ENCODE results near the gene TYSND1. TPM values are rescaled to one million over a fixed set of nuclear protein-coding genes. Genes with fewer than 3 reads are reported as not detected.
"Not testable (repeated sequence)": the region's sequence is repeated elsewhere in the genome, so short reads cannot be mapped to it uniquely, and the experiment has no call there.

The TYSND1 gene
- total RNA-seq, 1 experiment from 2014 or later: 14.1 TPM

DNA sequence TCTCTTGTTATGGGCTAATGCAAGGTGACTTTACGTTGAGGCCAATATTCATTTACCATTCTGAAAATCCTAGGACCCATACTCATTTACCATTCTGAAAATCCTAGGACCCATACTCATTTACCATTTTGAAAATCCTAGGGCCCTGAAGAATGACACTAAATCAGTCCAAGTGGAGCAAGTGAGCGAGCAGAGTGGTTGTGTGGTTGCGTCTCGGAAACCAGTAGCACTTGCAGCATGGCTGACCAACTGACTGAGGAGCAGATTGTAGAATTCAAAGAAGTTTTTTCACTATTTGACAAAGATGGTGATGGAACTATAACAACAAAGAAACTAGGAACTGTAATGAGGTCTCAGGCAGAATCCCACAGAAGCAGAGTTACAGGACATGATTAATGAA is 16.9 kb upstream of the TYSND1 start:
- no peak for DNase-seq (ENCODE audit: low read depth)

- DNase-seq (ENCODE audit: low read depth): no peak
Measured at GRCh38 chr10:70162892-70163201, 16.3 kb upstream of the TYSND1 start.

- DNase-seq (ENCODE audit: low read depth): no peak
Measured at GRCh38 chr10:70162151-70162891, 15.8 kb upstream of the TYSND1 start.

- no peak for DNase-seq (ENCODE audit: low read depth)
Measured at GRCh38 chr10:70160798-70161197, 14.3 kb upstream of the TYSND1 start.

DNA sequence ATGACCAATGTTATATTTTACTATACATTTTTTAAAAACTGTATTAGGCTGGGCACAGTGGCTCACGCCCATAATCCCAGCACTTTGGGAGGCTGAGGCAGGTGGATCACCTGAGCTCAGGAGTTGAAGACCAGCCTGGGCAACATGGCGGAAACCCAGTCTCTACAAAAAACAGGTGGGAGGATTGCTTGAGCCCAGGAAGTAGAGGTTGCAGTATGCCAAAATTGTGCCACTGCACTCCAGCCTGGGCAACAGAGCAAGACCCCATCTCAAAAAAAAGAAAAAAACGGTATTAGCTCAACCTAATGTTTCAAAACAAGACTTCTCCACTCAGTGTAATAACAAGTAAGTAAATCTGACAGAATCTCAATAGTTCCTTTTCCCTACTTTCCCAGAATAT is 12.9 kb upstream of the TYSND1 start:
- DNase-seq (ENCODE audit: low read depth): not testable (repeated sequence)

GRCh38 chr10:70158113-70158512 is 11.6 kb upstream of the TYSND1 start:
- no peak for DNase-seq (ENCODE audit: low read depth)

DNA sequence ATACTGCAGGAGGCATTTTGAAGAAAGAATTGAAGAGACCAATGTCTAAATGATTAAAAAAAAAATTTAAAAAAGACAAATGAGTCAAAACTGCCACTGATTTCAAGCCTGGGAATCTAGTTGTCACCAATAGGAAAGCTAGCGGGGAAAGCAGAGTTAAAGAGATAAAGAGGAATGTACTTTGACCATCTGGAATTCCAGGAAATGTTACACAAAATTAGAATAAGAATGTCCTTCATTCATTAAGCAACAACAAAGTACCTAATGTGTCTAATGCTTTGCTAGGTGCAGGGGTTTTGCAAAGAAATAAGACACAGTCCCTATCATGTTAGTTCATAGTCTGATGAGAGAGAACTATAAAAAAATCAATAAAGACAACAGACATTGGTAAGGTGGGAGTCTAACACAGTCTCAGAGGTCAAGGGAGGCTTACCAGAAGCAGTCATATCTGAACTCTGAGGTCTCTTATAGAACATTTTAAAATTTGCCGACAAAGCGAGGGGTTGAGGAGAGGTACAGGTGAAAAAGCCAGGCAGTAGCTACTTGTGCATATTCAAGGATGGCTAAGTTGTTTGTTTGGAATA is 8.8 kb upstream of the TYSND1 start:
- DNase-seq (ENCODE audit: low read depth): no peak

DNA sequence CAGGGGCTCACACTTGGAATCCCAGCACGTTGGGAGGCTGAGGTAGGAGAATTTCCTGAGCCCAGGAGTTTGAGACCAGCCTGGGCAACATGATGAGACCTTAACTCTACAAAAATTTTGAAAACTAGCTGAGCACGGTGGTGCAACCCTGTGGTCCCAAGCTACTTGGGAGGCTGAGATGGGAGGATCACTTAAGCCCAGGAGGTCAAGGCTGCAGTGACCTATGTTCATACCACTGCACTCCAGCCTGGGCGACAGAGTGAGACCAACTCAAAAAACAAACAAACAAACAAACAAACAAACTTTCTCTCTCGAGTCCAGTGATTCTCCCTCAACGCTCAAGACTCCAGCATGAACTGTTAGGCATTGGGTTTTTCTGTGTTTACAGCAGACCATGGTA is 2.0 kb upstream of the TYSND1 start:
- DNase-seq (ENCODE audit: low read depth): no peak

- DNase-seq (ENCODE audit: low read depth): no peak
Measured at GRCh38 chr10:70147259-70147625, 742 bp upstream of the TYSND1 start.

GRCh38 chr10:70145666-70146488 is 623 bp downstream of the TYSND1 start:
- peak; percentile 63 for DNase-seq (ENCODE audit: low read depth)

DNA sequence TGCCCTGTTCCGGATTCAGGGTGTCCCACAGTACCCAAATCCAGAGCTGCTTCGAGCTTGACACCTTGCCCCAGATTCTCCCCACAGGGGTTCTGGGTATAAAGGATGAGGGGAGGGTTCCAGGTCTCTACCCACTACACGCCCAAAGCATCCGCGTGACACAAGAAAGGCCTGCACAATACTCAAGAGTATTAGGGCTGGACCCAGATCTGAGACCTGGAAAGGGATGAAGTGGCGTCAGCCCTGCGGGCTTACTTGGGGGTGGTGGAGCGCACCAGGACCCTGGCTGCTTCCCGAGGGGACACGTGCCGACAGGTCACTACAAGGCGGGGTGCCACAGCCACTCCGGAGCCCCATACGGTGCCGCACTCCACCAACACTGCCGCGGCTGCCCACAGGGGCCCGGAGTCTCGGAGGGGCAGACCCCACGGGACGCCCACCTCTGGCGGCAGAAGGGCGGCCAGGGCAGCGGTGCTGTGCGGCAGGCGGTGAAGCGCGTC is 1.3 kb downstream of the TYSND1 start:
- no peak for DNase-seq (ENCODE audit: low read depth)

DNA sequence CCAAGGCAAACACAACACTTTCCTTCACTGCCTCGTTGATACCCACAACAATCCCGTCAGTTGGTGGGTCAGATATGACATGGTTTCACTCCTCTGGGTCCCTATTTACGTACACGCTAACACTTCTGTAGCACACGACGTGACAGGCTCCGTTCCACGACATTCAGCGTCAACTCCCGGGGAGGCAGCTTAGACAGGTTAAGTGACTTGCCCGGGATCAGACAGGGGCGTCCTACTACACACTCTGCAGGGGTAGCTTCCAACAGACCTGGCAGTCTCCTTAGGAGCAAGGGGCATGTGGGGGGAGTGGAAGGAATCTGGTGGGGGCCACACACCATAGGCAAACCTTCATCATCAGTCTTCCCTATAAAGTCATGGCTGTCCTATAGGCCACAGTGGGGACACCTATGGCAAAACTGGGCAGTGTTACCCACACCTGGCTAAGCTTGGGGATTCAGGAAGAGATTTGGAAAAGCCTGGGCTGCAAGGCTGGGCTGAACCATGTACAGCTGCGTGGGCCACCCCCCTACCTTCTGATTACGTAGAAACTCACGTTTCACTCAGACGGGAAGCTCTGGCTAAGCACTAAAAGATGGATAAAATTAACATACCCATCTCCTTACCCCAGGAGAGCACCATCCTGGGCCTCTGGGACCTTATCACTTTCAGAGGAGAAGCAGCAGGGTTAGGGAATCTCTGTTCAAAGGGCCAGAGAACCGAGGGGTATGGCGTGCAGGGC is 2.0 kb downstream of the TYSND1 start:
- DNase-seq (ENCODE audit: low read depth): no peak

GRCh38 chr10:70142555-70142954 is 3.9 kb downstream of the TYSND1 start:
- DNase-seq (ENCODE audit: low read depth): no peak

DNA sequence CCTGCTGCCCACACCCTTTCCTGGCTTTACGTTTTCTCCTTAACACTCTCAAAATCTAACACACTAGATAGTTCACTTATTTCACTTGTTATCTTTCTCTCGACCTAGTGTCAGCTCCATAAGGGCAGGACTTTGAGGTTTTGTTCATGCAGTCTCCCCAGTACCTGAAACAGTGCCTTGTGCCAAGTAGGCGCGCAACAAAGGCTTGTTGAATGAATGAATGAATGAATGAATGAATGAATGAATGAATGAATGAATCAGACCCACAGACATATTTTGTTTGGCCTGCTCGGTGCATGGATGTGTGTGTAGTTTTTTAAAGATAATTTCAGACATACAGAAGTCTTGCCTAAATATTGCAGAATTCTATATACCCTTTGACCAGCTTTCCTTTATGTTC is 6.2 kb downstream of the TYSND1 start:
- DNase-seq (ENCODE audit: low read depth): no peak

DNA sequence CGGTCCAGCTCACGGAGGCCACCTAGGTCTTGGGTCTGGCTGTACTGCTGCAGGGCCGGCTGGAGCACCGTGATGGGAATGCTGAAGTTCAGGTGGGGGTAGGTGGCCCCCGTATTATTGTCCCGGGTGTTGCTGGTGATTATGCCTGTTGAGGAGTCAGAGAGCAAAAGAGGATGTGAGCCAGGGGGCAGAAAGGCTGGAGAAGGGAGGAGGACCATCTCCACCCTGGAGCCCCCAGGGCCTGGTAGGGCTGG is 6.6 kb downstream of the TYSND1 start:
- no peak for DNase-seq (ENCODE audit: low read depth)

DNA sequence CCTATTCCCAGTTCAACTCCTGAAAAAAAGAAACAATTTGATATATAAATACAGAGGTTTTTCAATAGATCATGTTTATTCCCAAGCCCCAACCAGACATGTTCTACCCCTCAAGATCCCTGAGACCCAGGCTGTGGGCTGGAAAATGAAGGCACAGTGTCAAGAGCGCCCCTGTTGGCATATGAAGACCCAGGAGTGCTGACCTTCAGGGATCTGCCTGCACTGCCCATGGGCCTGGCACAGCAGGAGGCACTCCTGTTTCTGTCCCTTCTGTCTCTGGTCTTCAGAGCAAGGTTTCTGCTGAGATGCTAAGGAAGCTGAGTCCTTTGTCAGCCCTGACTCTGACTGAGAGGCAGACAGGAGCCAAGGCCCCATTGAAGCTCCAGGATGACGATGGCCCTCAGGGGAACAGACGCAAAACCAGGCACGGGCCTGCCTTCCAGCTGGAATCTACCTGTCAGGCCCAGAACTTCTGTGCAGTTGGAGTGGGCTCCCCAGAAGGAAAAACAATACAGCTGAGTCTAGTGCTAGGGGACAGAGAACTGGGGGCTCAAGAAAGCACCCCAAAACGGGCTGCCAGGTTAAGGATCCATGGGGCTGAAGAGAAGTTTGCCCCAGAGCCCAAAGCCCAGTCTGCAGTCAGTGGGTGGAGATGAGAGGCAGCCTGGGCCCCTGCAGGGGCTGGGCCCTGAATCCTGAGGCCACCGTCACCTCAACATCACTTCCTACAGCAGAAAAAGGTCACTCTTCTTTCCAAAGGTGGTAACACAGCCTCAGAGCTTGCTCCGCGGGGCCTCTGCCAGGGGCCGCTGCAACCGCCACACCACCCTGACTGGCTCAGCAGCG is 7.1 kb downstream of the TYSND1 start:
- DNase-seq (ENCODE audit: low read depth): no peak

GRCh38 chr10:70137927-70138883 is 8.3 kb downstream of the TYSND1 start:
- DNase-seq (ENCODE audit: low read depth): no peak

- DNase-seq (ENCODE audit: low read depth): no peak
Measured at GRCh38 chr10:70137135-70137534, 9.4 kb downstream of the TYSND1 start.

GRCh38 chr10:70135684-70136083 is 10.8 kb downstream of the TYSND1 start:
- no peak for DNase-seq (ENCODE audit: low read depth)

- no peak for DNase-seq (ENCODE audit: low read depth)
Measured at GRCh38 chr10:70135046-70135445, 11.5 kb downstream of the TYSND1 start.
